ENCODE results near the gene DNAH14.

DNAH14 gene

DNA sequence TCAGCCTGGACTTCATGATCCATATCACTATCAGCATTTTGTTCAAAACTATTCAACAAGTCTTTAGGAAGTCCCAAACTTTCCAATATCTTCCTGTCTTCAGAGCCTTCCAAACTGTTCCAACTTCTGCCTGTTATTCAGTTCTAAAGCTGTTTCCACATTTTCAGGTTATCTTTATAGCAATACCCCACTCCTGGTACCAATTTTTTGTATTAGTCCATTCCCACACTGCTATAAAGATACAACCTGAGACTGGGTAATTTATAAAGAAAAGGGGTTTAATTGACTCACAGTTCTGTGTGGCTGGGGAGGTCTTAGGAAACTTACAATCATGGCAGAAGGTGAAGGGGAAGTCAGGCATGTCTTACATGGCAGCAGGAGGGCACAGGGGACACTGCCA, 18.3 kb upstream of the DNAH14 start:
- TF ChIP-seq, protein P1, sequence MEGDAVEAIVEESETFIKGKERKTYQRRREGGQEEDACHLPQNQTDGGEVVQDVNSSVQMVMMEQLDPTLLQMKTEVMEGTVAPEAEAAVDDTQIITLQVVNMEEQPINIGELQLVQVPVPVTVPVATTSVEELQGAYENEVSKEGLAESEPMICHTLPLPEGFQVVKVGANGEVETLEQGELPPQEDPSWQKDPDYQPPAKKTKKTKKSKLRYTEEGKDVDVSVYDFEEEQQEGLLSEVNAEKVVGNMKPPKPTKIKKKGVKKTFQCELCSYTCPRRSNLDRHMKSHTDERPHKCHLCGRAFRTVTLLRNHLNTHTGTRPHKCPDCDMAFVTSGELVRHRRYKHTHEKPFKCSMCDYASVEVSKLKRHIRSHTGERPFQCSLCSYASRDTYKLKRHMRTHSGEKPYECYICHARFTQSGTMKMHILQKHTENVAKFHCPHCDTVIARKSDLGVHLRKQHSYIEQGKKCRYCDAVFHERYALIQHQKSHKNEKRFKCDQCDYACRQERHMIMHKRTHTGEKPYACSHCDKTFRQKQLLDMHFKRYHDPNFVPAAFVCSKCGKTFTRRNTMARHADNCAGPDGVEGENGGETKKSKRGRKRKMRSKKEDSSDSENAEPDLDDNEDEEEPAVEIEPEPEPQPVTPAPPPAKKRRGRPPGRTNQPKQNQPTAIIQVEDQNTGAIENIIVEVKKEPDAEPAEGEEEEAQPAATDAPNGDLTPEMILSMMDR (IDR thresholded peaks at IDR 0.05) = no peak

DNA sequence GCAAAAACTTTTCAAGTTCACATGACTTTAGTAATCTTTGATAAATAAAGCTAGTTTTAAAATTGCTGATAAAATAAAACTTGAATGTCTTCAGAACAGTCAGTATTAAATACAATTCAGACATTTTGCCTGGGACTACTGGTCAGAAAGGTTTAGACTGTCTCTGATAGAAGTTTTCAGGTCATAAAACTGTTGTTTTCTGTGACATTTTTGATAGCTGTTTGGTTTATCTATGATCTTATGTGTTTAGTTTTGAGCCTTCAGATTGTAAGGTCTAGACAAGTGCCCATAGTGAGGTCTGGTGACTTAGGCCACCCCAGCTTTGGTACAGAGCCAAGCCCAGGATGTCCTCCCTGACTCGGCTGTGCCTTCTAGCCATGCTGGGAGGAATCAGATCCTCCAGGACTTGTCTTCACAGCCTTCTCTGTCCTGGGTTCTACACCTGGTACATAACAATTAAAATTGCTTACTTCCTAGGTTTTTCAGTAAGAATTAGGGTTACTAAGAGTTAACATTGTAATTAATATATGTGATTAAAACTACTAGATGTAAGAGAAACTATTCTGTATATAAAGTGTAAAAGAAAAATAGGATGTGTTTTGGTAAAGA, 15.1 kb upstream of the DNAH14 start:
- TF ChIP-seq, protein P1 (IDR thresholded peaks at IDR 0.05) = no peak

DNA sequence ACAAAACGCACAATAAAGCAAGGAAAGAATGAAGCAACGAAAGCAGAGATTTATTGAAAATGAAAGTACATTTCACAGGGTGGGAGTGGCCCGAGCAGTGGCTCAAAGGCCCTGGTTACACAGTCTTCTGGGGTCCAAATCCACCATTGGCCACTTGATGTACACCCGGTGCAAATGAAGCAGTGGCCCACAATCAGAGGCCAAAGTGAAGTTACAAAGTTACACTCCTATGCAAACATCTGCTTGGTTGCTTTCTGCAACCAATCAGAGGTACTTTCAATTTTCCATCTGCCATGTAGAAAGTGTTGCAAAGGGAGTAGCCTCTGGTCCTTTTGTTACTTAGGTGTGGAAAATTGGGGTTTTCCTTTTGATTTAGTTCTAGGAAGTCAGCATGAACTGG, 10.0 kb upstream of the DNAH14 start:
- TF ChIP-seq, protein P1 (IDR thresholded peaks at IDR 0.05) = no peak

DNA sequence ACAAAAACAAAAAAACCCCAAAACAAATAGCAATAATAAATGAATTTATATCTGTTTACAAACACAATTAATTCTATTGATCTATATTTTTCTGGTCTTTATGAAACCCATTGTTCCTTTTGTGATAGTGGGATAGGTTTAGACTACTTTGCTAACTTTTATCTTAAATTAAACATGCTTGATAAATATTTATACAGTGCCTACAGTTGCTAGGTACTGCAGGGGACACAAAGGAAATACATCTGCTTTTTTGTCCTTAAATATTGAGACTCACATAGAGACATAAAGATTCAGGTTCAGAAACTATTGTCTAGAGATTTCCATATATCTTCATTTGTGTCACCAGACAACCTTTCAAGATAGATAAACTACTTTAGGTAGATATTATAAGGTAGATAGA, 8.5 kb upstream of the DNAH14 start:
- TF ChIP-seq, protein P1 (IDR thresholded peaks at IDR 0.05) = no peak

DNA sequence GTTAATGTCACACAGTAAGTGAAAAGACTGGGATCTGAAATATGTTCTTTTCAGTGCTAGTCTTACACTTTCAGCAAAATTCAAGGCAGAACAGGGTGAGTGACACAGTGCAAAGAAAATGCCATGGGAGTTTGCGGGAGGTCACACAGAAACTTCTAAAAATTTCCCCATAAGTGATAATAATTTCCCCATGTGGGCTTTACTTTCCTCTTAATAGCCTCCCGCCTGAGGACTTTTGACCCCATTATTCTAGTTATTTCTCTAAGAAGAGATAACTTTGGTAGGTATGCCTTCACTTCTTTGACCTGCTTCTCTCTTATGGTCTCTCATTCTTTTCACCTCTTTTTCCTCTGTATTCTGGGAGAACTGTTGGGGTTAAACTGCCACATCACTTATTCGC, 8.1 kb upstream of the DNAH14 start:
- TF ChIP-seq, protein P1 (IDR thresholded peaks at IDR 0.05) = no peak

DNA sequence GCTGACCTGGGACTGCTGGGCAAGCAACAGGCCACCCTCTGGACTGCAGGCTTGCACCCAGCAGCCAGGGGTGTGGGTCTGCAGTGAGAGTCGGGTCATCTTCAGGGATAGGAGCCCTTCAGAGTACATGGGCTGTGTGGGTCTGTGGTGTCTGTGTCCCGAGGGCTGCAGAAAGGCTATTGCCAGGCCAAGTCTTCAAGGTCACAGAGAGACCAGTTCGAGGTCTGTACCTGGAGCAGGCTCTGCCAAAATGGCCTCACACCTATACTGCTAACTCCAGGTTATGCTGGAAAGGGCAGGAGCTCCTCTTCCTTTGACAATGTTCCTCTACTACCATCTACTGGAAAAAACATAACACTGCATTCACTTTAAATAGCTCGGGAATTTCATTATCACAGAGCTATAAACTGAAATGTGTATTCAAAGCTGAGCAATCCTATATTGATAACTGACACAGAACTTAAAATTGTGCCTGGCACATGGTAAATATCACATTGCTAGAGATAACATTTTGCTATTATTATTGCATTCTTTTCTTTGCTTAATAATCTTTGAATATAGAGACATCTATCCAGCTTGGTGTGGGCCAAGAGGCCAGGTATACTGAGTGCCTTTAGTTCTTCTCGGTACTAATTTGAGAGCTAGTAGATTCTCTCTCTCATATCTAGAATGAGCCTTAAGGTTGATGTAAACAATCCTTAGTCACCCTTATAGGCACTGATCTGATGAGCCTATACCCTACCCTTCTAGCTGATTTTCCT, 6.9 kb upstream of the DNAH14 start:
- TF ChIP-seq, protein P1 (IDR thresholded peaks at IDR 0.05) = peak; percentile 81

DNA sequence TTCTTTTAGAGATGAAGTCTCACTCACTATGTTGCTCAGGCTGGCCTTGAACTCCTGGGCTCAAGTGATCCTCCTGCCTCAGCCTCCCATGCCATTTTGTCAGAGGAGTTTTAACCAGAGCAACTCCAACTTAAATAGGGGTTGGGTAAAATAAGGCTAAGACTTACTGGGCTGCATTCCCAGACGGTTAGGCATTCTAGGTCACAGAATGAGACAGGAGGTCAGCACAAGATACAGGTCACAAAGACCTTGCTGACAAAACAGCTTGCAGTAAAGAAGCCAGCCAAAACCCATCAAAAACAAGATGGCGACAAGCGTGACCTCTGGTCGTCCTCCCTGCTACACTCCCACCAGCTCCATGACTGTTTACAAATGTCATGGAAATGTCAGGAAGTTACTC, 5.7 kb upstream of the DNAH14 start:
- TF ChIP-seq, protein P1 (IDR thresholded peaks at IDR 0.05) = no peak
